DND-41 (cell line): ENCODE data around the gene FBXW7.
A peak's percentile ranks its signal among the peaks of the same experiment; 100 is the strongest.

Experiments
- ATAC-seq: fragments of 200-7000 bp; cut with Tn5 transposase; 3 replicates; pipeline ENCODE4 v1.9.1; 2021; ENCODE audit warnings: low read depth; ENCODE audit not compliant: insufficient read depth
- DNase-seq: peaks from one replicate; pipeline ENCODE4 v3.0.0-alpha.2; 2020
- H2AFZ ChIP-seq: 2 replicates; pipeline ENCODE4 v1.6.0; 2012; ENCODE audit warnings: low read depth, low read length
- H3K27ac ChIP-seq: 2 replicates; pipeline ENCODE4 v1.5.1; 2012; ENCODE audit warnings: low read length, inconsistent platforms
- H3K27me3 ChIP-seq: fragments of 200-600 bp; sonication (generic); 2 replicates; pipeline ENCODE4 v1.6.0; 2012; ENCODE audit warnings: low read length, mild to moderate bottlenecking, inconsistent platforms; ENCODE audit not compliant: insufficient read depth, poor library complexity
- H3K36me3 ChIP-seq: 2 replicates; pipeline ENCODE4 v1.5.1; 2012; ENCODE audit warnings: low read length, inconsistent platforms; ENCODE audit not compliant: insufficient read depth
- H3K4me1 ChIP-seq: 2 replicates; pipeline ENCODE4 v1.5.1; 2012; ENCODE audit warnings: mild to moderate bottlenecking, low read length; ENCODE audit not compliant: insufficient read depth
- H3K4me2 ChIP-seq: 2 replicates; pipeline ENCODE4 v1.6.0; 2012; ENCODE audit warnings: mild to moderate bottlenecking, moderate library complexity, low read length, inconsistent platforms; ENCODE audit not compliant: insufficient read depth
- H3K4me3 ChIP-seq, 2 experiments: fragments of 200-600 bp in 1 of 2; shearing (Covaris generic) in 1 of 2; 2 replicates each; pipeline ENCODE4 v1.5.1; 2012 to 2016; ENCODE audit warnings: inconsistent platforms in 2 of 2, low read length in 2 of 2, mild to moderate bottlenecking in 2 of 2, low read depth in 1 of 2, moderate library complexity in 1 of 2
- H3K79me2 ChIP-seq: 2 replicates; pipeline ENCODE4 v1.6.0; 2012; ENCODE audit warnings: low read length, inconsistent platforms; ENCODE audit not compliant: insufficient read depth
- H3K9ac ChIP-seq: 2 replicates; pipeline ENCODE4 v1.6.0; 2012; ENCODE audit warnings: low read depth, mild to moderate bottlenecking, inconsistent platforms, low read length, moderate library complexity
- H3K9me3 ChIP-seq: 2 replicates; pipeline ENCODE4 v1.5.1; 2012; ENCODE audit warnings: low read length, moderate library complexity, mild to moderate bottlenecking, inconsistent platforms; ENCODE audit not compliant: insufficient read depth, severe bottlenecking
- H4K20me1 ChIP-seq: 2 replicates; pipeline ENCODE4 v1.6.0; 2012; ENCODE audit warnings: low read length; ENCODE audit not compliant: insufficient read depth
- CTCF ChIP-seq: IDR thresholded peaks from 2 replicates; pipeline ENCODE4 v1.5.1; 2012; ENCODE audit warnings: borderline replicate concordance, low read length, moderate library complexity, mild to moderate bottlenecking; ENCODE audit not compliant: poor library complexity, severe bottlenecking; ENCODE audit errors: extremely low read depth
- EZH2 ChIP-seq: IDR thresholded peaks from 3 replicates; pipeline ENCODE4 v1.6.1; 2012; ENCODE audit warnings: borderline replicate concordance, low read depth, mild to moderate bottlenecking, moderate library complexity, low read length, inconsistent platforms; ENCODE audit not compliant: severe bottlenecking

Gene FBXW7

GRCh38 chr4:152464030-152464823 is 71.7 kb downstream of the FBXW7 start:
- Histone ChIP-seq H3K9ac (peak overlapping the region; percentile 19; the same call in 1 of the 2 replicates), H3K79me2 (peaks cover 51% of the 10 kb centered on the region)
- peak; percentile 68 for ATAC-seq

GRCh38 chr4:152463562-152463961 is 72.3 kb downstream of the FBXW7 start:
- Histone ChIP-seq H2AFZ (no peak overlapping the region), H3K79me2 (peaks cover 53% of the 10 kb centered on the region), H4K20me1 (peaks cover 11% of the 10 kb centered on the region; the same call in 1 of the 2 replicates), H3K9ac (no peak overlapping the region), H3K4me2 (no peak overlapping the region), H3K27me3 (no peaks in the 10 kb centered on the region), H3K9me3 (no peaks in the 10 kb centered on the region), H3K27ac (peak overlapping the region; percentile 50; the same call in 1 of the 2 replicates), H3K36me3 (no peaks in the 10 kb centered on the region), H3K4me1 (peaks cover 60% of the 10 kb centered on the region), H3K4me3 (no peak overlapping the region)
- TF ChIP-seq CTCF (no peak), EZH2 (no peak)
- no peak for DNase-seq
- no peak for ATAC-seq

More at GRCh38 chr4:152464030-152464823, 71.7 kb downstream of the FBXW7 start:
- H3K9me3 ChIP-seq, result no peaks in the 10 kb centered on the region
- peak; percentile 19 for DNase-seq
- H3K27me3 ChIP-seq, result no peaks in the 10 kb centered on the region
- peak overlapping the region; percentile 36; the same call in 1 of the 2 replicates for H3K4me2 ChIP-seq
- no peak overlapping the region for H2AFZ ChIP-seq
- H4K20me1 ChIP-seq, result peaks cover 10% of the 10 kb centered on the region; the same call in 1 of the 2 replicates
- no peaks in the 10 kb centered on the region for H3K36me3 ChIP-seq
- H3K4me1 ChIP-seq, result peaks cover 53% of the 10 kb centered on the region
- H3K27ac ChIP-seq, result peak overlapping the region; percentile 50
- H3K4me3 ChIP-seq, result no peak overlapping the region; a peak in 1 of 4 replicates
- no peak for TF ChIP-seq EZH2
- TF ChIP-seq CTCF, result no peak

- no peak overlapping the region; the same call in 1 of the 2 replicates for H3K27ac ChIP-seq
- TF ChIP-seq CTCF, result no peak
- TF ChIP-seq EZH2, result no peak
- ATAC-seq (no peak), DNase-seq (no peak)
- H3K9ac ChIP-seq, result no peak overlapping the region
- H3K4me1 ChIP-seq, result peaks cover 63% of the 10 kb centered on the region
- no peaks in the 10 kb centered on the region for H3K36me3 ChIP-seq
- H3K27me3 ChIP-seq, result no peaks in the 10 kb centered on the region
- H4K20me1 ChIP-seq, result peaks cover 11% of the 10 kb centered on the region; the same call in 1 of the 2 replicates
- peaks cover 50% of the 10 kb centered on the region for H3K79me2 ChIP-seq
- H2AFZ ChIP-seq, result no peak overlapping the region
- no peaks in the 10 kb centered on the region for H3K9me3 ChIP-seq
- H3K4me2 ChIP-seq, result no peak overlapping the region
- H3K4me3 ChIP-seq, result no peak overlapping the region
Observed at GRCh38 chr4:152462695-152463094, 73.2 kb downstream of the FBXW7 start.
